HL-60/S4 (cell line): Measurements from ENCODE around the gene PBRM1.

Source experiments
- in situ Hi-C: fragments of 300-500 bp; cut with MboI; formaldehyde crosslinking; loops from 2 replicates; pipeline ENCODE4 v1.14.3; 2022; ENCODE audit warnings: low sequenced_read_pairs

Gene PBRM1

DNA sequence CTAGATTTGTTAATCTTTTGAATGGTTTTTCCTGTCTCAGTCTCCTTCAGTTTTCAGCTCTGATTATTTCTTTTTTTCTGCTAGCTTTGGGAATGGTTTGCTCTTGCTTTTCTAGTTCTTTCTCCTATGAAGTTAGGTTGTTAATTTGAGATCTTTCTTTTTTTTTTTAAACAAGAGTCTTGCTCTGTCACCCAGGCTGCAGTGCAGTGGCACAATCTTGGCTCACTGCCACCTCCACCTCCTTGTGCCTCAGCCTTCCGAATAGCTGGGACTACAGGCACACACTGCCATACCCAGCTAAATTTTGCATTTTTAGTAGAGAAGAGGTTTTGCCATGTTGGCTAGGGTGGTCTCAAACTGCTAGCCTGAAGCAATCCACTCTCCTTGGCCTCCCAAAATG is 92.6 kb downstream of the PBRM1 start:
- in situ Hi-C loops = no loop called here

DNA sequence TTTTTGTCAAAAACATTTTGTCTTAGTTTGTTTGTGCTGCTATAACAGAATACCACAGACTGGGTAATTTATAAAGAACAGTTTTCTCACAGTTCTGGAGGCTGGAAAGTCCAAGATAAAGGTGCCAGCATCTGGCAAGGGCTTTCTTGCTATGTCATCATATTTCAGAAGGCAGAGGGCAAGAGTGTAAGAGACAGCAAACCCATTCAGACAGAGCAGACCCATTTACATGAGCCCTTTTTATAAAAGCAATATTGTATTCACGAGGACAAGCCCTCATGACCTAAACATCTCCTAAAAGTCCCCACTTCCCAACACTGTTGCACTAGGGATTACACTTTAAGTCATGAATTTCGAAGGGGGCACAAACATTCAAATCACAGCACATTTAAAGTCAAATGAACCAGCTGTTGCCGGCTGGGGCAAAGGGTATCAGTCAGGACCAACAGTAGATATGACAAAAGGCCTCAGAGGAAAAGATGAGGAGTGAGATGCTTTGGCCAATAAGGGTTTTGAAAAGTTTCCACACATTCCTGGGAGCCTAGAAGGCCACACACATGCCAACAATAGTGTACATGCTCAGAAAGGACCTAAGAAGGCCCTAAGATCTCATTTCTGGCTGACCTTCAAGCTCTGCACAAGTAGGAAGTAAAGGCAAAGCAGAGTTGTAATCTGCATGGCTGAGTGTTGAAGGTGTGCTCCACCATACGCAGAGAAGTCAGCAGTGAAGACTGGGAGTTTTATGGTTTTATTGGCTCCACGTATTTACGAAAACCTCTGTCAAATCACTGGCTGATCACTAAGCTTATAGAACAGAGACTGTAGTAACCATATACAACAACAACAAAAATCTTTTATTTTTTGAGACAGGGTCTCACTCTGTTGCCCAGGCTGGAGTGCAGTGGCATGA is 111.4 kb downstream of the PBRM1 start:
- in situ Hi-C loops = no loop called here

DNA sequence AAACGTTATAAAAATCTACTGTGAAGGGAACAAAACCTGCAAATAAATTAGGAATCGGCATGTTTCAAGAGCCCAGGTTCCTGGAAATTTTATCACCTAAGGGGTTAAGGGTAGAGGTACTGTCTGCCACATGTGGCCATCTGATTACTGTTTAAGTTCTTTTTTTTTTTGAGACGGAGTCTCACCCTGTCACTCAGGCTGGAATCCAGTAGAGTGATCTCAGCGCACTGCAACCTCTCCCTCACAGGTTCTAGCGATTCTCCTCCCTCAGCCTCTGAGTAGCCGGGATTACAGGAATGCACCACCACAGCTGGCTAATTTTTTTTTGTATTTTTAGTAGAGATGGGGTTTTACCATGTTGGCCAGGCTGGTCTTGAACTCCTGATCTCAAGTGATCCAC is 113.5 kb downstream of the PBRM1 start:
- in situ Hi-C loops = no loop called here

DNA sequence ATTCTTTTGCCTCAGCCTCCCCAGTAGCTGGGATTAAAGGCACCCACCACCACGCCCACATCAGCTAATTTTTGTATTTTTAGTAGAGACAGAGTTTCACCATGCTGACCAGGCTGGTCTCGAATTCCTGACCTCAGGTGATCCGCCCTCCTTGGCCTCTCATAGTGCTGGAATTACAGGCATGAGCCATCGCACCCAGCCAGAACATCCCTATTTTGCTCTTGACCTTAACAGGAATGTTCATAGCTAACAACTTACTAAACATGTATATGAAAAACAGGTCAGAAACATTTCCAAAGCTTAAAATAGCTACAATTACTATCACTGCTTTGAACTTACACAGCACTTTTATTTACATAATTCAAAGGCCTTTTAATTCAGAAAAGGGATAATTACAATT is 115.6 kb downstream of the PBRM1 start:
- in situ Hi-C loops = no loop called here

DNA sequence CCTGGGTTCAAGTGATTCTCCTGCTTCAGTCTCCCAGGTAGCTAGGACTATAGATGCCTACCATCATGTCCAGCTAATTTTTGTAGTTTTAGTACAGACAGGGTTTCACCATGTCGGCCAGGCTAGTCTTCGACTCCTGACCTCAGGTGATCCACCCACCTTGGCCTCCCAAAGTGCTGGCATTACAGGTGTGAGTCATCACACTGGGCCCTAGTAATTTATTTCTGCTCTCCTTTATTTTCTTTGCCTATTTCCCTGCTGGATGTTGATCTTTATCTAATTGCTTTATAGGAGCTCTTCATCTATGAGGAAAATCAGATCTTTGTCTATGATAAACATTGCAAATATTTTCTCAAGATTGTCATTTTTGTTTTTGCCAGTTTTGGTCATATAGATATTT is 117.6 kb downstream of the PBRM1 start:
- in situ Hi-C loops = no loop called here

DNA sequence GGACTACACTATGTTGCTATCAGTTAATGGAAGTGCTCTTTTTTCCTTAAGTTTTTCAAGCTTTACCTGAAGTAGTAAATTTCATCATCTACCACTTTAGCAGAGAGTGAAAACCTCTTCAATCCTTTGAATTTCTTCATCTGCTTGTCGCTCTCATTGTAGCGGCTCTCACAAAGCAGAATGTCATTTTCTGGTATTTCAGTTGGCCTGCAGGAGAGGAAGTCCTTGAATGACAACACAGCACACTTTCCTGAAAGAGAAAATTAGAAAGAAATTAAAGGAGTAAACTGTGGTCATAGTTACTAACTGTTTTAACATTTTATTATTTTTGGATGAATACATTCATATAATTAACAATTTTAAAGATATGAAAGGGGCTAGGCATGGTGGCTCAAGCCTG is 121.7 kb downstream of the PBRM1 start:
- in situ Hi-C loops = no loop called here

DNA sequence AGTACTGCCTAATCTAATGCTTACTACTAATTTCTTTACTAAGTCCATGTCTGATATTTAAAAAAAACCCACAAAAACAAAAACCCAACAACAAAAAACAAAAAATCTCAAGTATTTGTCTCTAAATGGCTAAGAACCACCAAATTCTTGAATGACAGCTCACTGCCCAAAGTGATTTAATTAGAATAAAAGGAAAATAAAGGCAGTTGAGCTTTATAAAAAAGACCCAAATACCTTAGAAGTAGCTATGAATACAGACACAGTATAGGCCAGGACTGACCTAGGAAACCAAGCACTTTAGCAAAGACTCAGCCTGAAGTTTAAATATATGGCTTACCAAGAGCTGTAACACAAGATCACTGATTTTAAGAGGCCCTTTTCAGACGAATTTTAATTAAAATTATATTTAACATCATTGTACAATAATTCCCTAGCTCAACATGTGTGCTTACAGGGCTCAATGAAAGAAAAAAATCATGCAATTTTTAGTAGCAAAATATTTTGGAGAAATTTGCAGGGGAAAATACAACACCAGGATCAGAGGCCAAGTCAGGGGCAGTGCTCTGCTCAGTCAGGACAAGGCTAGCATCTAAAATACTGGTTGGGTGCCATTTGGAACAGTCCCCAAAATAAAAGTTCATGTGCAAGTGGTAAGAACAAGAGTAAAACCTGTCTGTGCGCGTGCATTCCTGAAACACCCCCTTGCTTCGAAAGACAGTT is 124.5 kb downstream of the PBRM1 start:
- in situ Hi-C loops = no loop called here

DNA sequence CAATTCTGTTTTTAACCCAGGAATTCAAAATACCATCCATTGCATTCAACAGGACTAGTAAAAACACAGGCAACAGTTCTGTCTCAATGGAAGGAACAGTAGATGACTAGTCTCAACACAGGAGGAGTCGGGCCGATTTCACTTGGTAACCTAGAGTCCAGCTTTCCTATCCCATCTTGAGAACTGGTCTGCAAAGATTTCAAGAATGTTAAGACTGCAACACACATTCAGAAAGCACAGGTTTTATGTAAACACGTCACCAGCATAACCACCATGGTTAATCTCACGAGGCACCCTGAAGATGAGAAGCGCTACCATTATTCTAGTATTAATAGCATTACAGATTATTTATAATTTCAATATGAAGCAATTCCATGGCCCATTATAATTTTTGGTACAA is 127.3 kb downstream of the PBRM1 start:
- in situ Hi-C loops = no loop called here

DNA sequence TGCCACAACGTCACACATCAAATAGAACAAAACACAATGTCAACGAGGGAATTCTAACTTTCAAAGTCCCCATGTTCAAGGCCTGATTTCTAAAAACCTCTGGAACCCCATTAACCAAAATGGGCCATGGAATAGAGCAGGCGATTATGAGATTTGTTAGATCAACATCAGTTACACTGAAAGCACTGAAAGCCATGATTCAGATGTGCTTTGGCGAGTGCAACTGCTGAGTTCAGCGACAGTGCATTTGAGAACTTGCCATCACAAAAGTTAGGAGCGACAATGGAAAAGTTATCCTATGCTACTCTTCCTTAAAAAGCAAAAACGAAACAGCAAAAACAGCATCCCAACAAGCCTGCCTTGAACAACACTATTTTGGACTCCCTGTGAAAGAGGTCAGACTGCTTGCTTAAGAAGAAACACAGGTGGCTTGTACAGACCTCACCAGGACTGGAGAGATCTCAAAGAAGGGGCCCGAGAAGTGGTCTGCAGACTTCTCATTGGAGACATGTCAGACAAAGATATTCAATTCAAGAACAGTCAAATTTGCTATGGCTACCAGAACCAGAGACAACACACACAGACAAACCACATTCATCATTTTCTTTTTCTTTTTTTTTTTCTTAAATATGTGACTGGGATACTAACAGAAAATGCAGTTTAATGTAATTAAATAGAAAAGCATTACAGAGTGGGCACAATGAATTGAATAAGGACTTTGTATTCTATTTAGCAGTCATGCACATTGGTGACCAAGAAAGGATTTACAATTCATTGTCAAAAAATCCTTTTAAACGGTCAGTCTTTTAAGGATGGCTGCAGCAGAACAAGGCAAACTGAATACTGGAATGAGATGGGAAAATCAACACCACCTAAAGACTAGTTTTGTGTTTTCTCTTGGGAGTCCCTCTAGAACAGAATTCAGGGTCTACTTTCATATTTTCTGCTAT is 128.4 kb downstream of the PBRM1 start:
- in situ Hi-C loops = no loop called here

DNA sequence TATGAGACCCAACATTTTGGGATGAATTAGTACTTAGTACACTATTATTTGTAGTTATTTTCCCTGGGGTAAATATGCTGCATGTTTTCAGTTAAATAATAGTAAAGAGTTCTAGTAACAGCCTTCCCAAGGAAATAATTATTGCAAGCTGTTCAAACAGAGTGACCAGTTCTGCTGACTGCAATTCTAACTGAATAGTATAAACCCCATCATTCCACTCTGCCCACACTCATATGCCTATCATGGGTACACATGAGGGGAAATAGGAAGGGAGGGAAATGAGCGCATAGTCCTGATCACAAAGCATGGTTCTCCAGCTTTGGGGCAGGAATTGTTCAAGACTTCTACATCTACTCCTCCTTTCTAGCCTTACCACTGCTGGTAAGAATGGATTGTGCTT is 130.7 kb downstream of the PBRM1 start:
- in situ Hi-C loops = no loop called here

DNA sequence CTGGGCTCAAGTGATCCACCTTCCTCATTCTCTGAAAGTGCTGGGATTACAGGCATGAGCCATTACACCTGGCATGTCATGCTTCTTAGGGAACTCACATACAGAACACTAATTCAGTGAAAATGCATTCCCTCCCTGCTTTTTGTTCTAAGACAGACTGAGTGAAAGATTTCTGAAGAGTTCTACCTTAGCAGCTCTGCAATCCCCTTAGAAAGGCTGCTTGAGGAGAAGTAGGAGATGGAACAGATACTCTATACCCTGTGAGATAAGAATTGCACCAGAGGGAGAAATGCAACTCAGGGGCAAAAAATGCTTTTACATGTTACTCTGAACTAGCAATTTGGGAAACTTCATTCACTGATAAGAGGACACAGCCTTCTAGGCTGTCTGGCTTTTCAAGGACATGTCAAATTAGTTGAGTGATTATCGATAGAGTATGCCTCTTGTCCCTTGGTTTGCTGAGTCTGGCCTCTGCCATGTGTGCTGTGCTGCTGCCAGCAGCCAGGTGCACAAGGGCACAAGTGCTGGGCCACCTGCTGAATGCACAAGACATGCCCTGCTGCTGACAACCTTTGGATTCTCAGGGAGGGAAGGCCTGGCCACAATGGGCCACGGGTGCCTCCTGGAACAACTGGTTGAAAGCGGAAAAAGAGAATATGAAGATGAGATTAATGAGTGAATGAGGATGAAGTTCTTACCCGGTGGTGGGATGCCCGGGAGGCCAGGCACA is 131.5 kb downstream of the PBRM1 start:
- in situ Hi-C loops = no loop called here

DNA sequence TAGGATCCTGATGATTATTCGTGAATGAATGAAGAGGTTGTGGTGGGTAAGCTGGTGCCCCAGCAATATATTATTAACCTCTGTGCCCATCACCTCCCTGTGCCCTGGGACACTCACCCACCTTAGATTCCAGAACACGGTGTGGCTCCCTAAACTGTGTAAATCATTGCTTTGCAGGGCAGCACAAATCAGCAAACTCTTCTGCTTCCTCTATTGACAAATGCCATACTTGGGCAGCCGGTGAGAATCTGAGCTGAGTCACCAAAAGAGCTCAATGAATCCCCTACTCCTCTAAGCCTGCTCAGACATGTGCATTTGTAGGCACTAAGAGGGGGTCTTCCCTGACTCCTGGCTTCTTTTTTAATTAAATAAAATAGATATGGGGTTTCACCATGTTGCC is 133.6 kb downstream of the PBRM1 start:
- in situ Hi-C loops = no loop called here

DNA sequence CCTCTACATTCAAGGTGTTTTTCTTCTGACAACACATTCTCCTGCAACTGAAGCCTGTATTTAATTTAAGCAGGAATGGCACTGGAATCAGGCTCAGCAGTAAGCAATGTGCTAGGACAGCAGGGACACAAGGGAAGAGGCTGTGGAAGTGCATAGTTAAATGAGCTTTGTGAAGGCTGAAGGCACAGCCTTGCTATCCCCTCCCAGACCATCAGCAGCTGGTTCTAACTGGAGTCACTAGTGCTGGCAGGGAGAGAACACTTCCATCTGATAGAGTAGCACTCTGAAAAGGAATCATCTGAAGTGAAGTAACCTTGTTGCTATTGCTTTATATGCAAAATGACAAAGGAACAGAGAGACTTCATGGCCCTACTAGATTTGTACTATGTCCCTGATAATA is 134.6 kb downstream of the PBRM1 start:
- in situ Hi-C loops = no loop called here

DNA sequence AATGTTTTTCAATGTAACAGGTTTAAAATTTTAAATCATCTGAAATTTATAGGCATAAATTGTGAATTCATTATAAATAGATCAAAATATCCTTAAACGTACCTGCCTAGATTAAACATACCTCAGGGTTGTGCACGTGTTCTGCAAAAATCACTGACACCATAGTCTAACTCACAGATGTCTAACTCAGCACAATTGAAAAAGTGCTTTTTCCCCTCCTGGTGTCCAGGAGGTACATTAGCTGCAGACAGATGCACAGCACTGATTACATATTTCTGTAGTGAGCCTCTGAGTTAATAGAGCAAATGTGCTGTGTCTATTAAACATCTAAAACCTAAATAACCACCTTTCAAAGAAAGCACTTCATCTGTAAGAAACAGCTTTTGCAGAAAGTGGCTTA is 138.6 kb downstream of the PBRM1 start:
- in situ Hi-C loops = no loop called here

DNA sequence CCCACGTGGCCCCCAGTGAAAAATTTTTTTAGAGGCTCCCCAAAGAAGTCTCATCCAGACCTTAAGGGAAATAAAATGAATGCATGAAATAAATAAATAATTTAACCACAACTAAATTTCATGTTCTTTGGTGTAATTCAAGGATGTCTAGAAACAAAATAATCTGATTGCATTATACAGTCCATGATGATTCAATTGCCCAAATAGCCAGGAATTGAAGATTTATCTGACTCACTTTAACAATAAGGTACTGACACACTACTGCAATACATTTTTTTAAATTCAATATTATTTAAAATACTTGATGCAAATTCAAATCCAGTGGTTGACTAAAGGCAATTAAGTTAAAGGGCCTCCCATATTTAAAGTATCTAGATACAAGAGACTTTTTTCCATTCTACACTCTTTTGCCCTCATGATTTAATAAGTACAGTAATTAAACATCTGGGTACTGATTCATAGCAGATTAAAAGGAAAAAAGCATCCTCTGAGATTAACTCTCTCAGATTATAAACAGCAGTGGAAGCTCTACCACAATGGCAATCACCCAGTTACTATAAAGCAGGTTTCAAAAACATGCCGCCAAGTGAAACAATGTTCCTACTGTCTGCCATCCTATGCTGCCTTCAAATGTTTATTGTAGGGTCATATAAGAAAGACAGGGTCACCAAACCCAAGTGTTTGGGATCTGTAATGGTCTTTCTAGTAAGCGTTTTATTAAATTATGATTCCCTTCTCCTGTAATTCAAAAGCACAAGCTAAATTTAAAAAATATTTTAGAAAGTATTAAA is 139.4 kb downstream of the PBRM1 start:
- in situ Hi-C loops = no loop called here

DNA sequence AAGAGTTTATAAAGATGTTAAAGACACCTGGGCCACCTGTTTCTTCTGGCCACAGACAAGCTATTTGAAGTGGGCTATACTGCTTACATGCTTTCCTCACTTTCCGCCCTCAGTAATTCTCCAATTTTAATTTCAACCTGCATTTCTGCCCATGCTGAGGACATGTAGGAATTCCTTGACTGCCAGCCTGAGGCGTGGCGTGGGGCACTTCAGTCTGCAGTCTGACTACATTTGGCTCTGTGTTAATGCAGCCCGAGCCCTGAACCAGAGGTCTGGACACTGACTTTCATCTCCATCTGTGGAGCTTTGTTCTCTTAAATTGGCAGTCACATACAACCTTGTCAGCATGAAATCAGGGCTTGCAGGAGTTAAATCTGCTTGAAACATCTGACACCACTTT is 140.8 kb downstream of the PBRM1 start:
- in situ Hi-C loops = no loop called here

DNA sequence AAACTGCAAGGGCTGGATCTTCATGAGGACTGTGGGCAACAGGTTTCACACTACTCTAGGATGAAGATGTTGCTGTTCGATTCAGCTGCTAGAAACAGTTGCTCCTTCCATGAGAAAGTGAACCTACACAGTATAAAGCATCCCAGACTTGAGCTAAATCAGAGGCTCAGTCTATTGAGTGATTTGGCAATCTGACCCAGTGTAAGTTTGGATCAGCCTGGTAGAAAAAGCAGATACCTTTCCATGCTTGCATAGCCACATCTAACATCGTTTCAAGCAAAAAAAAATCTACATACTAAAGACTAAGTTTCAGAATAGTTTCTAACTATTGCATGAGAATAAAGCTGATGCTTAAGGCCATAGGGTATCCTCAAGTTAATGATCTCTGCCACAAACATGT is 144.7 kb downstream of the PBRM1 start:
- in situ Hi-C loops = no loop called here

DNA sequence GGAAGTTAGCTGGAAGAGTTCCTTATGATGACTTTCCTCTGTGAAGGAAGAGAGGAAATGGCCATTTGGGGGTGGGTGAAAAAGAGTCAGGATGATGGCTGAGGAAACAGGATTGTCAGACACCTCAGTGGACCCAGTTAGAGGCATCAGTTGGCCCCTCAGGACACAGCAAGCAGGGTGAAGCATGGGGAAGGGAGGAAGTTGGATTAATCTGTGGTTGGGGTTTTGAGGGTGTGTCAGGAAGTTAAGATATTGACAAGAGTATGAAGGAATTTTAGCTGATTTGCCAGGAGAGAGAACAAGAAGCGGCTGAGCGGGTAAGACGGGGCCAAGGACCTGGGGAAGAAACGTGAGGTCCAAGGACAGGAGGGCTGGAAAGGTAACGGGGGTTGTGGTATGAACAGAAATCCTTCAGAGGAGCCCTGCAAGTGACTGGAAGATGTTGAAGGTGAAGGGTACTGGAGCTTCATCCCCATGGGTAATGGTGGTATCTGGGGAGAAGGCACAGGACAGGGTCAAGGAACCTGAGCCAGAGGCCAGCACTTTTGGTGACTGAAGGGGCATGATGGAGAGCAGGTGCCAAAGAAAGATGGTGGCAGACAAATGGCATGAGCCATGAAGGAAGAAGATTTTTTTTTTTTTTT is 146.6 kb downstream of the PBRM1 start:
- in situ Hi-C loops = no loop called here

DNA sequence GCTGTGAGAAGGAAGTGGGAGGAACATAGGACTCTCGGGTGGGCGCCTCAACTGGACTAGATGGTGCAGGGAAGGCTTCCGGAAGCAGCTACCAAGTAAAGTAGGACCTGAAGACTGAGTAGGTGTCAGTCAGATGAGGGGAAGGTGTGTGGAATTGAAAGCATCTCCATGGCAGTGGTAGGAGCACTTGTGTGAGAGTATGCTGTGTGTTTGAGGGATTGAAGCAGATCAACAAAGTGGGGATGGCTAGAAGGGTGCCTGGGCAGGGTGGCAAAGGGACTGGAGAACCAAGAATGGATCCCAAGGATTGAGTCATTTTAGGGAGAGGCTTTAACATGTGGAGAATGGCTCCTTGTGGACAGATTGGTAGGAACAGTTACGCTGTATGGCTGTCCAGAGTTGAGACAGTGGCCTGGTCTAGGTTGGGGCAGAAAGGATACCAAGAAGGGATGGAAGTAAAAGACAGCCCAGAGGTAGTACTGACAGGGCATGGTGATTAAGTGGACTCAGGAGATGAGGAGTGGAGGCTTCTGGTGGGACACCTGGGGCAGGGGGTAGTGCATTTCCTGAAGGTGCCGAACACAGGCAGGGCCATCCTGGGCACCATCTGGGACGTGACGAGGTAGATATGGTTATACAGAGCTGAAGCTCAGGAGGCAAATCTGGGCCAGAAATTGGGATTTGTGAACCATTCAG is 147.8 kb downstream of the PBRM1 start:
- in situ Hi-C loops = no loop called here
